ENCODE data around the gene CHAF1B.

Gene CHAF1B

GRCh38 chr21:36463204-36463603, 78.0 kb downstream of the CHAF1B start:
- no peak for DNase-seq (ENCODE audit: low read depth in 2 of 2)

GRCh38 chr21:36463991-36464390, 78.8 kb downstream of the CHAF1B start:
- DNase-seq (ENCODE audit: low read depth in 2 of 2) = no peak

- no peak for DNase-seq (ENCODE audit: low read depth in 2 of 2)
Measured at GRCh38 chr21:36464590-36464989, 79.4 kb downstream of the CHAF1B start.

- DNase-seq (ENCODE audit: low read depth in 2 of 2) = no peak
Measured at GRCh38 chr21:36465478-36465877, 80.3 kb downstream of the CHAF1B start.

GRCh38 chr21:36466061-36466511, 80.9 kb downstream of the CHAF1B start:
- DNase-seq (ENCODE audit: low read depth in 2 of 2) = no peak
